Osteocyte (in vitro differentiated cells): ENCODE measurements around the gene HLCS. TPM values are rescaled to one million over a fixed set of nuclear protein-coding genes. Genes with fewer than 3 reads are reported as not detected.
A peak's percentile ranks its signal among the peaks of the same experiment; 100 is the strongest.

Experiments used
- DNase-seq: peaks from one replicate; pipeline ENCODE4 v3.0.0; 2021; ENCODE audit warnings: mixed read lengths; ENCODE audit not compliant: unreplicated experiment; ENCODE audit errors: extremely low spot score
- H3K27ac Mint-ChIP-seq: one replicate; pipeline ENCODE4 v1.8.0; 2021; ENCODE audit warnings: mild to moderate bottlenecking, mixed read lengths; ENCODE audit not compliant: unreplicated experiment
- H3K27me3 Mint-ChIP-seq: one replicate; pipeline ENCODE4 v1.8.0; 2021; ENCODE audit warnings: mixed read lengths; ENCODE audit not compliant: unreplicated experiment
- H3K36me3 Mint-ChIP-seq: one replicate; pipeline ENCODE4 v1.8.0; 2021; ENCODE audit warnings: mixed read lengths; ENCODE audit not compliant: unreplicated experiment
- H3K4me1 Mint-ChIP-seq: one replicate; pipeline ENCODE4 v1.8.0; 2021; ENCODE audit warnings: mixed read lengths; ENCODE audit not compliant: unreplicated experiment
- H3K4me3 Mint-ChIP-seq: one replicate; pipeline ENCODE4 v1.8.0; 2021; ENCODE audit warnings: mild to moderate bottlenecking, moderate library complexity, mixed read lengths; ENCODE audit not compliant: unreplicated experiment
- H3K9me3 Mint-ChIP-seq: one replicate; pipeline ENCODE4 v1.8.0; 2021; ENCODE audit warnings: mixed read lengths; ENCODE audit not compliant: unreplicated experiment
- CTCF ChIP-seq: fragments of 200-600 bp; sonication (generic); IDR thresholded peaks from 2 replicates; pipeline ENCODE4 v1.5.0; 2021; ENCODE audit warnings: antibody characterized with exemption, mild to moderate bottlenecking, moderate library complexity
- total RNA-seq: library from RNA; stranded (reverse); gene quantifications from 2 replicates; pipeline ENCODE4 v1.2.1, GENCODE V29; 2021

HLCS gene
- total RNA-seq, 1 donor from 2014 or later = 26.7 TPM

GRCh38 chr21:36866419-36866818, 100.0 kb downstream of the HLCS start:
- TF ChIP-seq CTCF = no peak
- Mint-ChIP-seq H3K9me3 (peaks cover 6% of the 10 kb centered on the region), H3K4me3 (no peak overlapping the region), H3K27me3 (no peaks in the 10 kb centered on the region), H3K27ac (no peak overlapping the region), H3K4me1 (peaks cover 38% of the 10 kb centered on the region), H3K36me3 (peaks cover 6% of the 10 kb centered on the region)
- DNase-seq = no peak

DNA sequence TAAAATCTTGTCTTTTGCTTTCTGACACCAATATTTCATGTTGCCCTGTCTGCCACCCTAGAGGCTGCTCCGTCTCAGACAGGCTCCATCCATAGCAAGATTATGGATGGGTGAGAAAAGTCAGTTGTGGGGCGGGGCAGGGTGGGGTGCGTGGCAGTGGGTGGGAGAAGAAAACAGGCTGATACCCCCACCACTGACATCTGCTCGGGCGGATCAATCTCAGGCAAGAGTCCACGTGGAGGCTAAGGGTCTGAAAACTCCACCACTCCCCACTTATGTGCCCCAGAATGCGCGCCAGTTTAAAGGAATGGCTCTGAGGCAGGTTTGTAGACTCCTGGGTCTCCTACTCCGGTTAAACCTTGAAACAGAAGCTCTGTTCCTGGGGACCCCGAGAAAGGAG, 101.5 kb downstream of the HLCS start:
- Mint-ChIP-seq H3K27me3 (no peaks in the 10 kb centered on the region), H3K4me1 (peaks cover 52% of the 10 kb centered on the region), H3K36me3 (peaks cover 6% of the 10 kb centered on the region), H3K9me3 (peaks cover 6% of the 10 kb centered on the region), H3K4me3 (no peak overlapping the region), H3K27ac (no peak overlapping the region)
- TF ChIP-seq CTCF = no peak
- no peak for DNase-seq

DNA sequence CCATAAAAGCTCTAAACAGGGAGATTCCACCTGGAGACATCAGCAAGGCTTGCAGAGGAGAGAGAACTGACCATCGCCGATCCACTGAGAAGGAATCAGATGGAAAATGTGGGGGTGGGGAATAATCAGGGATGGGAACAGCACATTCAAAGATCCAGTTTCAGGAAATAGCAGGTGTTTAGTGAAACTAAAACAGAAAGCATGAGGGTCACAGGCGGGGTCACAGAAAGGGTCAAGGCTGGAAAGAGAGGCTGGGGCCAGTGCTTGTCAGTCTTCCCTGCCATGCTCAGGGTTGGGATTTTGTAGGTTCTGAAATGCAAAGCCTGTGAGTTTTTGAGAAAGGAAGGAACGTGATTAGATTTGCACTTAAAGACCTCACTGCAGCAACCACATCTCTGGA, 103.2 kb downstream of the HLCS start:
- H3K36me3 Mint-ChIP-seq = peaks cover 3% of the 10 kb centered on the region
- H3K4me3 Mint-ChIP-seq = no peak overlapping the region
- no peak overlapping the region for H3K27ac Mint-ChIP-seq
- peaks cover 6% of the 10 kb centered on the region for H3K9me3 Mint-ChIP-seq
- no peak for DNase-seq
- peaks cover 59% of the 10 kb centered on the region for H3K4me1 Mint-ChIP-seq
- H3K27me3 Mint-ChIP-seq = no peaks in the 10 kb centered on the region
- no peak for TF ChIP-seq CTCF

GRCh38 chr21:36861595-36862323, 104.7 kb downstream of the HLCS start:
- Mint-ChIP-seq H3K36me3 (peaks cover 3% of the 10 kb centered on the region), H3K27me3 (no peaks in the 10 kb centered on the region), H3K4me3 (no peak overlapping the region), H3K27ac (peak overlapping the region; percentile 67), H3K4me1 (peaks cover 57% of the 10 kb centered on the region), H3K9me3 (peaks cover 6% of the 10 kb centered on the region)
- no peak for DNase-seq
- no peak for TF ChIP-seq CTCF

GRCh38 chr21:36860736-36861594, 105.5 kb downstream of the HLCS start:
- H3K27ac Mint-ChIP-seq = peak overlapping the region; percentile 67
- peaks cover 50% of the 10 kb centered on the region for H3K4me1 Mint-ChIP-seq
- DNase-seq = no peak
- no peak overlapping the region for H3K4me3 Mint-ChIP-seq
- no peaks in the 10 kb centered on the region for H3K27me3 Mint-ChIP-seq
- TF ChIP-seq CTCF = no peak
- peaks cover 6% of the 10 kb centered on the region for H3K9me3 Mint-ChIP-seq
- H3K36me3 Mint-ChIP-seq = peaks cover 3% of the 10 kb centered on the region
